HuH-7 (cell line): ENCODE results near the gene UBE2G1.
A peak's percentile ranks its signal among the peaks of the same experiment; 100 is the strongest.
"Not testable (repeated sequence)": the region's sequence is repeated elsewhere in the genome, so short reads cannot be mapped to it uniquely, and the experiment has no call there.

ENCODE experiments used
- DNase-seq: peaks from one replicate; pipeline ENCODE4 v3.0.0; 2011; ENCODE audit warnings: low spot score

Gene UBE2G1, protein sequence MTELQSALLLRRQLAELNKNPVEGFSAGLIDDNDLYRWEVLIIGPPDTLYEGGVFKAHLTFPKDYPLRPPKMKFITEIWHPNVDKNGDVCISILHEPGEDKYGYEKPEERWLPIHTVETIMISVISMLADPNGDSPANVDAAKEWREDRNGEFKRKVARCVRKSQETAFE

DNA sequence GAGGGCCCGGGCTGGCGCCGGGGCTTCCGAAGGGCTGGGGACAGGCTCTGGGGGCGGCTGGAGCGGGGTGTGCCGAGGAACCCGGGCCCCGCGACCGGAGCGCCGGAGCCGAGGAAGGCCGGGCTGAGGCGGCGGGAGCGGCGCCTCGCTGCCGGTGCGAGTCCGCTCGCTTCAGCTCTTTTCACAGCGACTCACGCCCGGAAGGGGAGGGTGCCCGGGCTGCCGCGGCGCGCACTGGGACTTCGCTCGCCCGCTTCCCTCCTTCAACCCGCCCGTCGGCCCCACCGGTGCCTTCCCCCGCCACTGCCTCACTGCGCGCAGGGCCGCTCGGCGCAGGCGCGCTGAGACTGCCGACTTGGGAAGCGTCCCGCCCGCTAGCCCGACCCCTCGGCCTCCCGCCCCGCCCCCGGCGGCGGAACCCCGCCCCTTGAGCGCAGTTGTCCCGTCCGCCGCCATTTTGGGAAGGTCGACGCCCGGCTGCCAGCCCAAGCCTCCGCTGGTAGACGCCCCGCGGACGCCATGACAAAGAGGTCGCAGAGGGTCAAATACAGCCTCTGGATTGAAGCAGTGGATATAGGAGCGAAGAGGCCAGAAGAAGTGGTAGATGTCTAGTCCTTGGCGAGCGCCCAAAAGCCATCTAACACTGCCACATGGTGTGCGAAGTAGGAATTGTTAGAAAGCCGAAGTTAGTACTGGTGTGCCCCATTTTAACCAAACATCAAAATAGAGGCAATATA is at the start of gene UBE2G1:
Gene UBE2G1 (minus strand): TSS at position 349 of the 737 bp plus-strand sequence. CDS start 359 bp downstream, outside the sequence.
- peak; percentile 82 for DNase-seq

GRCh38 chr17:4412933-4413831 is 46.7 kb upstream of the UBE2G1 start:
- DNase-seq: peak; percentile 60

DNA sequence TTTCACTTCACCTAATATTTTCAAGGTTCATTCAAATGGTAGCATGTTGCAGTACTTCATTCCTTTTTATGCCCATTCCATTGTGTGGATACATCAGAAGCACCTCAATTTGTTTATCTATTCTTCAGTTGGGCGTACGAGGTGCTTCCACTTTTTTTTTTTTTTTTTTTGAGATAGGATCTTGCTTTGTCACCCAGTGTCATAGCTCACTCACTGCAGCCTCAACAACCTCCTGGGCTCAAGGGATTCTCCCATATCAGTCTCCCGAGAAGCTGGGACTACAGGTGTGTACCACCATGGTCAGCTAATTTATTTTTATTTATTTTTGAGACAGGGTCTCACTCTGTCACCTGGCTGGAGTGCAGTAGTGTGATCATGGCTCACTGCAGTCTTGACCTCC is 44.7 kb upstream of the UBE2G1 start:
- DNase-seq: no peak

GRCh38 chr17:4409659-4410058 is 43.2 kb upstream of the UBE2G1 start:
- no peak for DNase-seq

GRCh38 chr17:4407851-4408250 is 41.4 kb upstream of the UBE2G1 start:
- DNase-seq: no peak

DNA sequence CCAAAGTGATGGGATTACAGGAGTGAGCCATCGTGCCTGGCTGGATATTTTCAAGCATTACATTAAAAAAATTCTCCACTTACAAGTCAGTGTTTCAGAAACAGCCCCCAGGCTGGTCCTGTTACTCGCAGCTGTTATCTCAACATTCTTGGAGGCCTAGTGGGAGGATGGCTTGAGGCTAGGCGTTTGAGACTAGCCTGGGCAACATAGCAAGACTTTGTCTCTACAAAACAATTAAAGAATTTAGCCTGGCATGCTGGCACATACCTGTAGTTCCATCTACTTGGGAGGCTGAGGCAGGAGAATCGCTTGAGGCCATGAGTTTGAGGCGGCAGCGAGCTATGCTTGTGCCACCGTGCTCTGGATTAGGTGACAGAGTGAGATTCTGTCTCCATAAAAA is 40.7 kb upstream of the UBE2G1 start:
- DNase-seq: no peak

DNA sequence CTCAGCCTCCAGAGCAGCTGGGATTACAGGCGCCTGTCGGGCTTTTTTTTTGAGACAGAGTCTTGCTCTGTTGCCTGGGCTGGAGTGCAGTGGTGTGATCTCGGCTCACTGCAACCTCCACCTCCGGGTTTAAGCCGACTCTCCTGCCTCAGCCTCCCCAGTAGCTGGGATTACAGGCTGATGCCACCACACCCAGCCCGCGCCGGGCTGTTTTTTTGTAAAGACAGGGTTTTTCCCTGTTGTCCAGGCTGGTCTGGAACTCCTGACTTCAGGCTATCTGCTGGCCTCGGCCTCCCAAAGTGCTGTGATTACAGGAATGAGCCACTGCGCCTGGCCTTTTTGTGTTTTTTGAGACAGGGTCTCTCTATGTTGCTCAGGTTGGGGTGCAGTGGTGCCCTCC is 39.9 kb upstream of the UBE2G1 start:
- DNase-seq: no peak

DNA sequence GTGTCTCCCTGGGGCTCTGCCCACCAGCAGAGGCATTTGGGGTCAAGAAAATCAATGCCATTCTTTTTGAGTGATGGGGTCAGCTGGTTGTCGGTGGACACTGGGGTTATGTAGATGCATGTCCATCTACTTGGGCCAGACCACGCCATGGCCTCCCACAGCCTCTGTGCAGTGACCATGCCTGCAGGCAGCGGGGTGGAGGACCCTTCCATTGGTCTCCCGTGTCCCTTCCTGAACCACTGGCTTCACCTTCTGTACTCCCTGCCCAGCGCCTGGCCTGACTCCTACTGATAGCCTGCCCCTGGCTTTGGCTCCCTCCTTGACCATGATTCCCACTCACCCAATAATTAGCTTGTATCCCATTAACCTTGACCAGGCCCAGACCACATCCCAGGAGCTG is 39.2 kb upstream of the UBE2G1 start:
- DNase-seq: no peak

GRCh38 chr17:4405038-4405669 is 38.7 kb upstream of the UBE2G1 start:
- no peak for DNase-seq

GRCh38 chr17:4397840-4398239 is 31.4 kb upstream of the UBE2G1 start:
- DNase-seq: no peak

- DNase-seq: no peak
These were observed 28.6 kb upstream of the UBE2G1 start for GRCh38 chr17:4395111-4395478.

DNA sequence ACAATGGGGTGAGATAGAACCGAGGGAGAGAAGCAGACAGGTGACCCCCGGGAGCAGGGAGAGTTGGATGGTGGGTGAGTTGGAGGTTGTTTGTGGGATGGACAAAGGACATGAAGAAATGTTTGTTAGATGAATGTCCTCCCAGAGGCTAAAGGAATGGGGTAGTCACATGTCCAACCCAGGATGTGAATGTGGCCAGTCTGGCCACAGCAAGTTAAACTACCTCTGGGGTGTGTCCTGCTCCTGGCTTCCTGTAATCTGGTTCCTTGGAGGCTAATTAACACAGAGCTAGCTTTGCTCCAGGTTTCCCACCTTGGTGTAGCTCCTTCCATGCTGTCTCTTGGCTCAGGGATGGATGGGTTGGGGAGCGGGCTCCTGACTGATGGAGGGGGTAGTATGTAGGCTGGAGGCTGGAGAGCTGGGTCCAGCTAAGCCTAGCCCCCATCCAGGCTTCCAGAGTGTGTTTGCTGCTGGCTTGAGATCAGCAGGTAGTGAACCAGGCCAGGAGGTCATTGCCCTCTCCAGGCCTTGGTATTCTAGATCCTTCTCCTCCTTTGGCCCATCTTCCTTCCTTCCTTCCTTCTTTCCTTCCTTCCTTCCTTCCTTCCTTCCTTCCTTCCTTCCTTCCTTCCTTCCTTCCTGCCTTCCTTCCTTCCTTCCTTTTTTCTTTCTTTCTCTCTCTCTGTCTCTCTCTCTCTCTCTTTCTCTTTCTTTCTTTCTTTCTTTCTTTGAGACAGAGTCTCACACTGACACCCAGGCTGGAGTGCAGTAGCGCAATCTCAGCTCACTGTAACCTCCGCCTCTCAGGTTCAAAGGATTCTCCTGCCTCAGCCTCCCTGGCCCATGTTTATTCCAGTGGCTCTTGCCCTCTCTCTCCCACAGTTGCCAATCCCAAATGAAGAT is 28.0 kb upstream of the UBE2G1 start:
- no peak for DNase-seq

DNA sequence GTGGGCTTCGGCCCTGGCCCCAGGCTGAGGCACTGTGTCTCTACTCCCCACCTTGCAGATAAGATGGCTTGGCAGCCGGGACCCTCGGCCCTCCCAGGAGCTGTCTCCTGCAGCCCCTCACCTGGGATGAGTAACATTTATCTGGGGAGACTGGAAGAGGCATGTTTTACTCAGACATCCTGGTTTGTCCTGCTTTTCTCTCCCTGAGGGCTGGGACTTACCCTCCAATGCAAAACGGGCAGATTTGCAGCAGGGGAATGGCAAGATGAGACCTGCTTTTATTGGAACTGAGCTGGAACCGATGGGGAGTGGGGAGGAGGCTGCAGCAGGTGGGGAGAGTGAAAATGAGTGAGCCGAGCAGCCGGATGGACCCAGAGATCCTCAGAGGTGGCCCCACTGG is 27.3 kb upstream of the UBE2G1 start:
- DNase-seq: no peak

- DNase-seq: no peak
These were observed 22.6 kb upstream of the UBE2G1 start for GRCh38 chr17:4389079-4389478.

GRCh38 chr17:4387137-4387536 is 20.7 kb upstream of the UBE2G1 start:
- DNase-seq: no peak

DNA sequence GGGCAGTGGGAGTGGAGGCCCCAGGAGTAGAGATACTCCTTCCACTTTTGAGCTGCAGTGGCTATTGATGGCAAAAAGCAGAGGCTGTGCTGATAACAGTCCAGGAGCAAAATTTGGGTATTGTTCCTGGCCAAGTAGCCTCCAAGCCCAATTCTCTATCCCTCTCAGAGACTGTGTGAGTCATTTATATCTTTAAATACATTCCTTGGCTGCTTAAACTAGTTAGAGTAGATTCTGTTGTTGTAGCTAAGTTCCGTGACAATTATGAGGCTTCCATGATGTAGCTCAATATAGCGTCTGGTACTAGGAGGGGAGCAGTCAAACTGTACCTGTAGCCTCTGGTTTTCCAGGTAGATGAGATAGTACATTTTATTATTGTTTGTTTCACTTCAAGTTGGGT is 19.9 kb upstream of the UBE2G1 start:
- DNase-seq: no peak

- DNase-seq: no peak
These were observed 15.5 kb upstream of the UBE2G1 start for GRCh38 chr17:4381690-4382671.

DNA sequence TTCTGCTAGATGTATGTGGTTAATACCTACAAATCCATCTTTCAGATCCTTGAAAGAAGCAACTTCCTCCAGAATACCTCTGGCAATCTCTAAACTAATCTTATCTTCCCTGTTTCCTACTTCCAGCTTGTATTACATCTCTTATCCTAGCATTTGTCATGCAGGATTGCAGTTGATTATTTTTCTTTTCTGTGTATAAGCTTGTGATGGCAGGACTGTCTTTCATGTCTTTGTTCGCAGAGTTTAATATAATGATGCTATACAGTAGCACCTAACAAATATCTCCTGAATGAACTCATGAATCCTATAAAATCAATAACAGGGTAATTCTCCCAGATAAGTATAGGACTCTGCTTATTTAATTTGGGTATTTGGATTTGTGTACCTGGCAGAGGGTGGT is 12.2 kb upstream of the UBE2G1 start:
- no peak for DNase-seq

- not testable (repeated sequence) for DNase-seq
These were observed 10.8 kb upstream of the UBE2G1 start for GRCh38 chr17:4377247-4377646.

GRCh38 chr17:4375796-4376440 is 9.4 kb upstream of the UBE2G1 start:
- not testable (repeated sequence) for DNase-seq
